HCT116 (cell line): ENCODE data around the gene SEC16B. TPM values are rescaled to one million over a fixed set of nuclear protein-coding genes. Genes with fewer than 3 reads are reported as not detected.

ENCODE experiments used
- ATAC-seq: fragments of 200-7000 bp; cut with Tn5 transposase; 2 replicates; pipeline ENCODE4 v1.9.1; 2020; ENCODE audit warnings: mild to moderate bottlenecking, moderate library complexity
- BruUV-seq: library from RNA; stranded (reverse); fragments of 400-500 nt; replicated peaks from 2 replicates; lab custom pipeline; 2021; lab: Mats Ljungman, UMichigan
- CTCF ChIA-PET: fragments of 300-600 bp; sonication (Branson Sonifier 250); formaldehyde crosslinking; loops from one replicate; lab custom pipeline; 2021; ENCODE audit warnings: antibody characterized with exemption; lab: Charles Lee
- POLR2A ChIA-PET: fragments of 300-600, 350-600 bp; sonication (Branson Sonifier 250); formaldehyde crosslinking; loops from one replicate; lab custom pipeline; 2021; ENCODE audit warnings: antibody characterized with exemption; lab: Charles Lee
- RAD21 ChIA-PET, 2 experiments: fragments of 300-600 bp; sonication (Branson Sonifier 250); formaldehyde crosslinking; loops; one replicate each; lab custom pipeline; 2023; ENCODE audit warnings: low total read pairs in 2 of 2; ENCODE audit not compliant: uncharacterized antibody in 2 of 2, unreplicated experiment in 2 of 2, low non-redundant PET in 1 of 2; lab: Charles Lee
- DNase-seq: peaks from one replicate; pipeline ENCODE4 v3.0.0-alpha.2; 2010; ENCODE audit warnings: low read depth, low spot score
- H2AFZ ChIP-seq: fragments of 200-600 bp; shearing (Covaris generic), sonication (generic); 2 replicates; pipeline ENCODE4 v1.6.1; 2017; ENCODE audit warnings: low read depth, mixed run types, mixed read lengths, antibody characterized with exemption, low read length; ENCODE audit not compliant: poor library complexity, severe bottlenecking
- H3K27ac ChIP-seq: 2 replicates; pipeline ENCODE4 v1.5.1; 2012; ENCODE audit warnings: low read depth, low read length
- H3K27me3 ChIP-seq: fragments of 200-600 bp; sonication (generic); 2 replicates; pipeline ENCODE4 v1.6.1; 2016; ENCODE audit warnings: mixed run types, low read length, mixed read lengths; ENCODE audit not compliant: insufficient read depth
- H3K36me3 ChIP-seq, 2 experiments: fragments of 200-500 bp in 1 of 2; fragments of 200-600 bp in 1 of 2; sonication (Bioruptor generic) in 1 of 2; sonication (generic) in 1 of 2; 2 replicates each; pipeline versions ENCODE4 v1.5.1 to v1.6.1; 2014 to 2016; ENCODE audit warnings: low read length in 2 of 2, inconsistent platforms in 1 of 2, mixed read lengths in 1 of 2, mixed run types in 1 of 2; ENCODE audit not compliant: insufficient read depth in 2 of 2, control insufficient read depth in 1 of 2
- H3K4me1 ChIP-seq, 2 experiments: fragments of 200-600 bp in 1 of 2; sonication (generic) in 1 of 2; 2 replicates each; pipeline versions ENCODE4 v1.5.1 to v1.6.1; 2012 to 2017; ENCODE audit warnings: low read length in 2 of 2, inconsistent platforms in 1 of 2, mild to moderate bottlenecking in 1 of 2, mixed read lengths in 1 of 2, mixed run types in 1 of 2, moderate library complexity in 1 of 2; ENCODE audit not compliant: insufficient read depth in 2 of 2, control insufficient read depth in 1 of 2
- H3K4me2 ChIP-seq: fragments of 200-600 bp; sonication (generic); 2 replicates; pipeline ENCODE4 v1.6.1; 2017; ENCODE audit warnings: mixed run types, low read length, mixed read lengths
- H3K4me3 ChIP-seq, 2 experiments: fragments of 200-600 bp in 1 of 2; sonication (generic) in 1 of 2; replicated peaks in 1 of 2; 2 replicates each; pipeline ENCODE4 v1.5.1; 2011 to 2016; ENCODE audit warnings: low read length in 2 of 2, control low read depth in 1 of 2, low read depth in 1 of 2, mild to moderate bottlenecking in 1 of 2, mixed read lengths in 1 of 2, mixed run types in 1 of 2
- H3K79me2 ChIP-seq: fragments of 200-600 bp; sonication (generic); 2 replicates; pipeline ENCODE4 v1.6.1; 2017; ENCODE audit warnings: mild to moderate bottlenecking, mixed run types, low read length, moderate library complexity, mixed read lengths; ENCODE audit not compliant: insufficient read depth
- H3K9ac ChIP-seq: fragments of 200-600 bp; sonication (generic); 2 replicates; pipeline ENCODE4 v1.6.1; 2016; ENCODE audit warnings: low read length, mixed read lengths
- H3K9me2 ChIP-seq: fragments of 200-600 bp; sonication (generic), shearing (Covaris generic); 2 replicates; pipeline ENCODE4 v1.6.1; 2017; ENCODE audit warnings: mixed run types, mild to moderate bottlenecking, moderate library complexity; ENCODE audit not compliant: insufficient read depth
- H3K9me3 ChIP-seq, 2 experiments: fragments of 200-500 bp in 1 of 2; fragments of 200-600 bp in 1 of 2; sonication (Bioruptor generic) in 1 of 2; sonication (generic) in 1 of 2; 2 replicates each; pipeline ENCODE4 v1.6.1; 2014 to 2017; ENCODE audit warnings: low read length in 2 of 2, mixed read lengths in 2 of 2, inconsistent platforms in 1 of 2, low read depth in 1 of 2, mild to moderate bottlenecking in 1 of 2, mixed run types in 1 of 2, moderate library complexity in 1 of 2; ENCODE audit not compliant: control insufficient read depth in 1 of 2, insufficient read depth in 1 of 2
- H4K20me1 ChIP-seq: fragments of 200-600 bp; sonication (generic), shearing (Covaris generic); 2 replicates; pipeline ENCODE4 v1.6.1; 2017; ENCODE audit warnings: mixed run types, mild to moderate bottlenecking, moderate library complexity; ENCODE audit not compliant: insufficient read depth
- CEBPB ChIP-seq: IDR thresholded peaks from 2 replicates; pipeline ENCODE4 v1.6.1; 2012; ENCODE audit warnings: low read depth
- EGR1 ChIP-seq: IDR thresholded peaks from 2 replicates; pipeline ENCODE4 v1.6.1; 2012; ENCODE audit warnings: low read depth
- EZH2phosphoT487 ChIP-seq: fragments of 200-600 bp; IDR thresholded peaks from 2 replicates; pipeline ENCODE4 v1.6.1; 2018; ENCODE audit warnings: antibody characterized with exemption, borderline replicate concordance
- FOSL1 ChIP-seq: IDR thresholded peaks from 2 replicates; pipeline ENCODE4 v1.6.1; 2012; ENCODE audit warnings: low read depth
- POLR2A ChIP-seq: IDR thresholded peaks from 2 replicates; pipeline ENCODE4 v1.7.0; 2011; ENCODE audit warnings: borderline replicate concordance; ENCODE audit not compliant: insufficient read depth, insufficient read length; ENCODE audit errors: extremely low read depth
- SP1 ChIP-seq: IDR thresholded peaks from 2 replicates; pipeline ENCODE4 v1.6.1; 2012; ENCODE audit warnings: low read depth
- TCF7L2 ChIP-seq: IDR thresholded peaks from 2 replicates; pipeline ENCODE4 v1.7.0; 2011; ENCODE audit warnings: borderline replicate concordance, inconsistent platforms; ENCODE audit not compliant: insufficient read depth, insufficient read length; ENCODE audit errors: extremely low read depth
- YY1 ChIP-seq: IDR thresholded peaks from 2 replicates; pipeline ENCODE4 v1.6.1; 2011; ENCODE audit warnings: low read length, low read depth, moderate library complexity, mild to moderate bottlenecking; ENCODE audit not compliant: insufficient replicate concordance; ENCODE audit errors: extremely low read depth
- ZNF274 ChIP-seq: fragments of 200-500 bp; sonication (Bioruptor generic); IDR thresholded peaks from 2 replicates; pipeline ENCODE4 v1.6.1; 2014; ENCODE audit warnings: mild to moderate bottlenecking, low read depth, low read length, inconsistent platforms
- intact Hi-C: fragments of 100-400 bp; cut with micrococcal nuclease; formaldehyde crosslinking; loops from 2 replicates; pipeline ENCODE4 v1.10.0; 2022
- total RNA-seq: library from RNA; stranded (reverse); gene quantifications from one replicate; pipeline ENCODE4 v1.2.1, GENCODE V29; 2021; ENCODE audit not compliant: unreplicated experiment
- TF ChIP-seq, protein P1 (sequence below): IDR thresholded peaks from 2 replicates; pipeline ENCODE4 v1.6.1; 2011; ENCODE audit warnings: mild to moderate bottlenecking, low read length, moderate library complexity; ENCODE audit not compliant: insufficient replicate concordance; ENCODE audit errors: extremely low read depth
- TF ChIP-seq, protein P2 (sequence below), 3 experiments: fragments of 200-600 bp in 1 of 3; sonication (generic) in 1 of 3; IDR thresholded peaks in 2 of 3; conservative IDR thresholded peaks in 1 of 3; 2 replicates each; pipeline ENCODE4 v1.5.1; 2012 to 2017; ENCODE audit warnings: low read depth in 2 of 3, low read length in 2 of 3, antibody characterized with exemption in 1 of 3, borderline replicate concordance in 1 of 3, control low read depth in 1 of 3, mild to moderate bottlenecking in 1 of 3, mixed read lengths in 1 of 3, mixed run types in 1 of 3, moderate library complexity in 1 of 3; ENCODE audit not compliant: insufficient read depth in 1 of 3
- TF ChIP-seq, protein P3 (sequence below): IDR thresholded peaks from 2 replicates; pipeline ENCODE4 v1.6.1; 2012

The SEC16B gene
- total RNA-seq, 1 experiment from 2014 or later = 1.2 TPM

DNA sequence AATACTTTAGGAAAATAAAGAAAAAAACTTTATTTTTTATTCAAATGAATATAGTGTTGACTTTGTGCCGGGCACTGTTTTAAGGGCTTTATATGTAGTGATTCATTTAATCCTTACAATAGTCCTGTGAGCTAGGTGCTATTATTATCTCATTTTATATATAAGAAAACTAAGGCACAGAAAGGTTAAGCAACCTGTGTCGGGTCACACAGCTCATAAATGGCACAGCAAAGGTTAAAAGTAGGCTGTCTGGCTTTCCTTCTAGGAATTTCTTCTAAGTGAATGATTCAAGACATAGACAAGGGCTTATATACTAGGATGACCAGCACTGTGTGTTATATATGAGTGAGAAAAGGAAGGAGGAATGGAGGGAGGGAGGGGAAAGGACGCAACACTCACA lies 35.4 kb downstream of the SEC16B start:
- Histone ChIP-seq H4K20me1 (no peaks in the 10 kb centered on the region), H3K9me2 (no peaks in the 10 kb centered on the region), H3K4me2 (no peak overlapping the region), H3K27me3 (no peaks in the 10 kb centered on the region), H3K27ac (no peak overlapping the region), H3K9me3 (no peaks in the 10 kb centered on the region), H3K9ac (no peak overlapping the region), H3K36me3 (no peaks in the 10 kb centered on the region), H3K79me2 (no peaks in the 10 kb centered on the region), H3K4me1 (peaks cover 0 to 3% of the 10 kb centered on the region in 2 experiments; a peak in 1 of 4 replicates), H2AFZ (no peak overlapping the region), H3K4me3 (no peak overlapping the region)
- TF ChIP-seq EGR1 (no peak), POLR2A (no peak), FOSL1 (no peak), TCF7L2 (no peak), SP1 (no peak), EZH2phosphoT487 (no peak), YY1 (no peak), ZNF274 (no peak), CEBPB (no peak)
- TF ChIP-seq, protein P1, sequence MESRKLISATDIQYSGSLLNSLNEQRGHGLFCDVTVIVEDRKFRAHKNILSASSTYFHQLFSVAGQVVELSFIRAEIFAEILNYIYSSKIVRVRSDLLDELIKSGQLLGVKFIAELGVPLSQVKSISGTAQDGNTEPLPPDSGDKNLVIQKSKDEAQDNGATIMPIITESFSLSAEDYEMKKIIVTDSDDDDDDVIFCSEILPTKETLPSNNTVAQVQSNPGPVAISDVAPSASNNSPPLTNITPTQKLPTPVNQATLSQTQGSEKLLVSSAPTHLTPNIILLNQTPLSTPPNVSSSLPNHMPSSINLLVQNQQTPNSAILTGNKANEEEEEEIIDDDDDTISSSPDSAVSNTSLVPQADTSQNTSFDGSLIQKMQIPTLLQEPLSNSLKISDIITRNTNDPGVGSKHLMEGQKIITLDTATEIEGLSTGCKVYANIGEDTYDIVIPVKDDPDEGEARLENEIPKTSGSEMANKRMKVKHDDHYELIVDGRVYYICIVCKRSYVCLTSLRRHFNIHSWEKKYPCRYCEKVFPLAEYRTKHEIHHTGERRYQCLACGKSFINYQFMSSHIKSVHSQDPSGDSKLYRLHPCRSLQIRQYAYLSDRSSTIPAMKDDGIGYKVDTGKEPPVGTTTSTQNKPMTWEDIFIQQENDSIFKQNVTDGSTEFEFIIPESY = no peak
- TF ChIP-seq, protein P2, sequence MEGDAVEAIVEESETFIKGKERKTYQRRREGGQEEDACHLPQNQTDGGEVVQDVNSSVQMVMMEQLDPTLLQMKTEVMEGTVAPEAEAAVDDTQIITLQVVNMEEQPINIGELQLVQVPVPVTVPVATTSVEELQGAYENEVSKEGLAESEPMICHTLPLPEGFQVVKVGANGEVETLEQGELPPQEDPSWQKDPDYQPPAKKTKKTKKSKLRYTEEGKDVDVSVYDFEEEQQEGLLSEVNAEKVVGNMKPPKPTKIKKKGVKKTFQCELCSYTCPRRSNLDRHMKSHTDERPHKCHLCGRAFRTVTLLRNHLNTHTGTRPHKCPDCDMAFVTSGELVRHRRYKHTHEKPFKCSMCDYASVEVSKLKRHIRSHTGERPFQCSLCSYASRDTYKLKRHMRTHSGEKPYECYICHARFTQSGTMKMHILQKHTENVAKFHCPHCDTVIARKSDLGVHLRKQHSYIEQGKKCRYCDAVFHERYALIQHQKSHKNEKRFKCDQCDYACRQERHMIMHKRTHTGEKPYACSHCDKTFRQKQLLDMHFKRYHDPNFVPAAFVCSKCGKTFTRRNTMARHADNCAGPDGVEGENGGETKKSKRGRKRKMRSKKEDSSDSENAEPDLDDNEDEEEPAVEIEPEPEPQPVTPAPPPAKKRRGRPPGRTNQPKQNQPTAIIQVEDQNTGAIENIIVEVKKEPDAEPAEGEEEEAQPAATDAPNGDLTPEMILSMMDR (IDR thresholded peaks at IDR 0.05 in 2 of 3, conservative IDR thresholded peaks at IDR 0.05 in 1 of 3; ENCODE audit: borderline replicate concordance in 1 of 3, insufficient read depth in 1 of 3, low read depth in 2 of 3, low read length in 2 of 3) = no peak
- TF ChIP-seq, protein P3, sequence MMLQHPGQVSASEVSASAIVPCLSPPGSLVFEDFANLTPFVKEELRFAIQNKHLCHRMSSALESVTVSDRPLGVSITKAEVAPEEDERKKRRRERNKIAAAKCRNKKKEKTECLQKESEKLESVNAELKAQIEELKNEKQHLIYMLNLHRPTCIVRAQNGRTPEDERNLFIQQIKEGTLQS = no peak
- intact Hi-C loops = no loop called here
- DNase-seq (no peak), ATAC-seq (no peak)
- BruUV-seq = no TSS peak
- CTCF ChIA-PET = no interaction called here
- POLR2A ChIA-PET = no interaction called here
- RAD21 ChIA-PET = no interaction called here
